ENCODE results near the gene AIMP1. TPM values are rescaled to one million over a fixed set of nuclear protein-coding genes. Genes with fewer than 3 reads are reported as not detected.

The AIMP1 gene
- total RNA-seq, 1 experiment from 2014 or later = 52.5 TPM

DNA sequence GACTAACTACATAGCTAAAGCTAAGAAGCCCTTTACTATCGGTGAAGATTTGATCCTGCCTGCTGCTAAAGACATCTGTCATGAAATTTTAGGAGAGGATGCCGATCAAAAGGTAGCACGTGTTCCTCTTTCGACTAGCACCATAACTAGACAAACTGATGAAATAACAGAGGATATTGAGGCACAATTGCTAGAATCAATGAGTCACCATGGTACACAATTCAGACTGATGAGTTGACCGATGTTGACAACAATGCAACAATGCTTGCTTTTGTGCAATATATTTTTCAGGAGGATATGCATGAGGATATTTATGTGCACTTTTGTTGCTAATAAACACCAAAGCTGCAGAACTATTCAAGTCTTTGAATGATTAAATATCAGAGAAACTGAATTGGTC is 24.7 kb upstream of the AIMP1 start:
- no peak overlapping the region for H3K27ac Mint-ChIP-seq
- ChIA-PET POLR2A (no interaction called here), CTCF (no interaction called here)
- no peaks in the 10 kb centered on the region for H3K27me3 Mint-ChIP-seq (ENCODE audit: low read depth)
- peaks cover 15% of the 10 kb centered on the region for H3K36me3 Mint-ChIP-seq
- DNase-seq (ENCODE audit: low spot score) = no peak
- peaks cover 14% of the 10 kb centered on the region for H3K4me1 Mint-ChIP-seq
- TF ChIP-seq CREB1 (CRISPR knock-in tag; IDR thresholded peaks at IDR 0.05) = no peak
- peak; percentile 67 for TF ChIP-seq GABPB1 (CRISPR knock-in tag; IDR thresholded peaks at IDR 0.05)
- no peak overlapping the region for H3K4me3 Mint-ChIP-seq
- no peak for ATAC-seq
- no peaks in the 10 kb centered on the region for H3K9me3 Mint-ChIP-seq

DNA sequence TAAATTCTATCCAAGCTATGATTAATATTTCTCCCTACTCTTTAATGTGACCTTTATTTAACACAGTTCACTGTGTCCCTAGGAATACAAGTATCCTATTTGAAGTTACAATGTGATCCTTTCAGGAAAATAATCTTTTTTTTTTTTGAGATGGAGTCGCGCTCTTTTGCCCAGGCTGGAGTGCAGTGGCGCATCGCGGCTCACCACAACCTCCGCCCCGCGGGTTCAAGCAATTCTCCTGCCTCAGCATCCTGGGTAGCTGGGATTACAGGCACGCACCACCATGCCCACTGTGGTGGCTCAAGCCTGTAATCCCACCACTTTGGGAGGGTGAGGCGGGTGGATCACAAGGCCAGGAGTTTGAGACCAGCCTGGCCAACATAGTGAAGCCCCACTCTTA is 22.3 kb upstream of the AIMP1 start:
- ChIA-PET CTCF (no interaction called here), POLR2A (interaction anchor here (0.7 kb wide), 1 partner anchor 599 kb away, joined by 3 read pairs; no protein-coding TSS in a partner anchor)
- ATAC-seq (no peak), DNase-seq (ENCODE audit: low spot score) (no peak)
- no peak overlapping the region for H3K27ac Mint-ChIP-seq
- peaks cover 17% of the 10 kb centered on the region for H3K4me1 Mint-ChIP-seq
- H3K36me3 Mint-ChIP-seq = peaks cover 13% of the 10 kb centered on the region
- no peak overlapping the region for H3K4me3 Mint-ChIP-seq
- H3K9me3 Mint-ChIP-seq = no peaks in the 10 kb centered on the region
- TF ChIP-seq TP53 (CRISPR knock-in tag; IDR thresholded peaks at IDR 0.05) = no peak
- TF ChIP-seq, protein P1, sequence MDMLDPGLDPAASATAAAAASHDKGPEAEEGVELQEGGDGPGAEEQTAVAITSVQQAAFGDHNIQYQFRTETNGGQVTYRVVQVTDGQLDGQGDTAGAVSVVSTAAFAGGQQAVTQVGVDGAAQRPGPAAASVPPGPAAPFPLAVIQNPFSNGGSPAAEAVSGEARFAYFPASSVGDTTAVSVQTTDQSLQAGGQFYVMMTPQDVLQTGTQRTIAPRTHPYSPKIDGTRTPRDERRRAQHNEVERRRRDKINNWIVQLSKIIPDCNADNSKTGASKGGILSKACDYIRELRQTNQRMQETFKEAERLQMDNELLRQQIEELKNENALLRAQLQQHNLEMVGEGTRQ (CRISPR knock-in tag; IDR thresholded peaks at IDR 0.05) = no peak
- no peak for TF ChIP-seq SMAD4 (CRISPR knock-in tag; IDR thresholded peaks at IDR 0.05)
- no peak for TF ChIP-seq ZNF671 (CRISPR knock-in tag; IDR thresholded peaks at IDR 0.05)
- TF ChIP-seq NFATC4 (CRISPR knock-in tag; IDR thresholded peaks at IDR 0.05) = no peak
- H3K27me3 Mint-ChIP-seq (ENCODE audit: low read depth) = no peaks in the 10 kb centered on the region

DNA sequence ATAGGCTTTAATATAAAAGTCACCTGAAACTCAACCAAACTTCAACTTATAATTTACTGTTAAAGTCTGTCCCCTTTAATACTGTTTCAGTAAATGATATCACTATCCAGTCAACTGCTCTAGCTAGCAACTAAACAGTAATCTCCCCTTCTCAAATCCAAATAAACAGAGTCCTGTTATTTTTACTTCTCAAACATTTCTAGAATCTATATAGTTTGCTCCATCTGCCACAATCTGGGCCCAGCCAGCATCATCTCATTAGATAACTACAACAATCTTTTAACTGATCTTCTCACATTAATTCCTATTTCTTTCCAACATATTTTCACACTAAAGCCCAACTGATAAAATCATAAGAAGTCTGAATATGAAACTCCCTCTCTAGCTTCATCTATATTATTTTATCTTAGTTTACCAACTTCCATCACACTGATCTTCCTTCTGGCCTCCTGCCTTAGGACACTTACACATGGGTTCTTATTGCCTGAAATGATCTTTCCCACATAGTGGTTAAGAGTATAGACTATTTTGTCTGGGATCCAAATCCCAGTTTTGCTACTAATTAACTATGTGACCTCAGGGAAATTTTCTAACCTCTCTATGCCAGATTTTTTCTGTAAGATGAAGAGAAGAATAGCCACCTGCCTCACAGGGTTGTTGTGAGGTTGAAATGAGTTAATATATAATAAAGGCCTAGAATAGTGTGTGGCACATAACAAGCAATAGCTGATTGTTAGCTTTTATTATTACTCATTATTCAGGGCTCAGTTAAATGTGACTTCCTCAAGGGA is 18.9 kb upstream of the AIMP1 start:
- no peak overlapping the region for H3K4me3 Mint-ChIP-seq
- no peaks in the 10 kb centered on the region for H3K27me3 Mint-ChIP-seq (ENCODE audit: low read depth)
- H3K36me3 Mint-ChIP-seq = peaks cover 20% of the 10 kb centered on the region
- peaks cover 28% of the 10 kb centered on the region for H3K4me1 Mint-ChIP-seq
- peaks cover 6% of the 10 kb centered on the region for H3K9me3 Mint-ChIP-seq
- peak overlapping the region; percentile 16 for H3K27ac Mint-ChIP-seq
- ChIA-PET POLR2A (no interaction called here), CTCF (interaction anchor here (1.1 kb wide), 1 partner anchor 31 kb away, joined by 3 read pairs; no protein-coding TSS in a partner anchor)
- ATAC-seq (no peak), DNase-seq (ENCODE audit: low spot score) (no peak)
- TF ChIP-seq, protein P2, sequence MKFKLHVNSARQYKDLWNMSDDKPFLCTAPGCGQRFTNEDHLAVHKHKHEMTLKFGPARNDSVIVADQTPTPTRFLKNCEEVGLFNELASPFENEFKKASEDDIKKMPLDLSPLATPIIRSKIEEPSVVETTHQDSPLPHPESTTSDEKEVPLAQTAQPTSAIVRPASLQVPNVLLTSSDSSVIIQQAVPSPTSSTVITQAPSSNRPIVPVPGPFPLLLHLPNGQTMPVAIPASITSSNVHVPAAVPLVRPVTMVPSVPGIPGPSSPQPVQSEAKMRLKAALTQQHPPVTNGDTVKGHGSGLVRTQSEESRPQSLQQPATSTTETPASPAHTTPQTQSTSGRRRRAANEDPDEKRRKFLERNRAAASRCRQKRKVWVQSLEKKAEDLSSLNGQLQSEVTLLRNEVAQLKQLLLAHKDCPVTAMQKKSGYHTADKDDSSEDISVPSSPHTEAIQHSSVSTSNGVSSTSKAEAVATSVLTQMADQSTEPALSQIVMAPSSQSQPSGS (CRISPR knock-in tag; IDR thresholded peaks at IDR 0.05; ENCODE audit: borderline replicate concordance, low read depth) = no peak
- TF ChIP-seq, protein P3, sequence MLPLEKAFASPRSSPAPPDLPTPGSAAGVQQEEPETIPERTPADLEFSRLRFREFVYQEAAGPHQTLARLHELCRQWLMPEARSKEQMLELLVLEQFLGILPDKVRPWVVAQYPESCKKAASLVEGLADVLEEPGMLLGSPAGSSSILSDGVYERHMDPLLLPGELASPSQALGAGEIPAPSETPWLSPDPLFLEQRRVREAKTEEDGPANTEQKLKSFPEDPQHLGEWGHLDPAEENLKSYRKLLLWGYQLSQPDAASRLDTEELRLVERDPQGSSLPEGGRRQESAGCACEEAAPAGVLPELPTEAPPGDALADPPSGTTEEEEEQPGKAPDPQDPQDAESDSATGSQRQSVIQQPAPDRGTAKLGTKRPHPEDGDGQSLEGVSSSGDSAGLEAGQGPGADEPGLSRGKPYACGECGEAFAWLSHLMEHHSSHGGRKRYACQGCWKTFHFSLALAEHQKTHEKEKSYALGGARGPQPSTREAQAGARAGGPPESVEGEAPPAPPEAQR (CRISPR knock-in tag; IDR thresholded peaks at IDR 0.05) = no peak
- TF ChIP-seq ZNF138 (CRISPR knock-in tag; conservative IDR thresholded peaks at IDR 0.05) (no peak), GRHL2 (CRISPR knock-in tag; IDR thresholded peaks at IDR 0.05; ENCODE audit: insufficient replicate concordance, severe bottlenecking) (no peak), CREB1 (CRISPR knock-in tag; IDR thresholded peaks at IDR 0.05) (no peak), ZNF263 (CRISPR knock-in tag; IDR thresholded peaks at IDR 0.05; ENCODE audit: low read depth) (no peak), ATF1 (CRISPR knock-in tag; IDR thresholded peaks at IDR 0.05) (no peak), OVOL2 (CRISPR knock-in tag; IDR thresholded peaks at IDR 0.05; ENCODE audit: borderline replicate concordance) (no peak), NFATC4 (CRISPR knock-in tag; IDR thresholded peaks at IDR 0.05) (no peak)
- TF ChIP-seq, protein P4, sequence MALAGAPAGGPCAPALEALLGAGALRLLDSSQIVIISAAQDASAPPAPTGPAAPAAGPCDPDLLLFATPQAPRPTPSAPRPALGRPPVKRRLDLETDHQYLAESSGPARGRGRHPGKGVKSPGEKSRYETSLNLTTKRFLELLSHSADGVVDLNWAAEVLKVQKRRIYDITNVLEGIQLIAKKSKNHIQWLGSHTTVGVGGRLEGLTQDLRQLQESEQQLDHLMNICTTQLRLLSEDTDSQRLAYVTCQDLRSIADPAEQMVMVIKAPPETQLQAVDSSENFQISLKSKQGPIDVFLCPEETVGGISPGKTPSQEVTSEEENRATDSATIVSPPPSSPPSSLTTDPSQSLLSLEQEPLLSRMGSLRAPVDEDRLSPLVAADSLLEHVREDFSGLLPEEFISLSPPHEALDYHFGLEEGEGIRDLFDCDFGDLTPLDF (CRISPR knock-in tag; IDR thresholded peaks at IDR 0.05) = no peak
- TF ChIP-seq, protein P5, sequence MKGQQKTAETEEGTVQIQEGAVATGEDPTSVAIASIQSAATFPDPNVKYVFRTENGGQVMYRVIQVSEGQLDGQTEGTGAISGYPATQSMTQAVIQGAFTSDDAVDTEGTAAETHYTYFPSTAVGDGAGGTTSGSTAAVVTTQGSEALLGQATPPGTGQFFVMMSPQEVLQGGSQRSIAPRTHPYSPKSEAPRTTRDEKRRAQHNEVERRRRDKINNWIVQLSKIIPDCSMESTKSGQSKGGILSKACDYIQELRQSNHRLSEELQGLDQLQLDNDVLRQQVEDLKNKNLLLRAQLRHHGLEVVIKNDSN (CRISPR knock-in tag; IDR thresholded peaks at IDR 0.05) = no peak
- TF ChIP-seq, protein P6, sequence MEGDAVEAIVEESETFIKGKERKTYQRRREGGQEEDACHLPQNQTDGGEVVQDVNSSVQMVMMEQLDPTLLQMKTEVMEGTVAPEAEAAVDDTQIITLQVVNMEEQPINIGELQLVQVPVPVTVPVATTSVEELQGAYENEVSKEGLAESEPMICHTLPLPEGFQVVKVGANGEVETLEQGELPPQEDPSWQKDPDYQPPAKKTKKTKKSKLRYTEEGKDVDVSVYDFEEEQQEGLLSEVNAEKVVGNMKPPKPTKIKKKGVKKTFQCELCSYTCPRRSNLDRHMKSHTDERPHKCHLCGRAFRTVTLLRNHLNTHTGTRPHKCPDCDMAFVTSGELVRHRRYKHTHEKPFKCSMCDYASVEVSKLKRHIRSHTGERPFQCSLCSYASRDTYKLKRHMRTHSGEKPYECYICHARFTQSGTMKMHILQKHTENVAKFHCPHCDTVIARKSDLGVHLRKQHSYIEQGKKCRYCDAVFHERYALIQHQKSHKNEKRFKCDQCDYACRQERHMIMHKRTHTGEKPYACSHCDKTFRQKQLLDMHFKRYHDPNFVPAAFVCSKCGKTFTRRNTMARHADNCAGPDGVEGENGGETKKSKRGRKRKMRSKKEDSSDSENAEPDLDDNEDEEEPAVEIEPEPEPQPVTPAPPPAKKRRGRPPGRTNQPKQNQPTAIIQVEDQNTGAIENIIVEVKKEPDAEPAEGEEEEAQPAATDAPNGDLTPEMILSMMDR (IDR thresholded peaks at IDR 0.05) = no peak
- TF ChIP-seq, protein P7, sequence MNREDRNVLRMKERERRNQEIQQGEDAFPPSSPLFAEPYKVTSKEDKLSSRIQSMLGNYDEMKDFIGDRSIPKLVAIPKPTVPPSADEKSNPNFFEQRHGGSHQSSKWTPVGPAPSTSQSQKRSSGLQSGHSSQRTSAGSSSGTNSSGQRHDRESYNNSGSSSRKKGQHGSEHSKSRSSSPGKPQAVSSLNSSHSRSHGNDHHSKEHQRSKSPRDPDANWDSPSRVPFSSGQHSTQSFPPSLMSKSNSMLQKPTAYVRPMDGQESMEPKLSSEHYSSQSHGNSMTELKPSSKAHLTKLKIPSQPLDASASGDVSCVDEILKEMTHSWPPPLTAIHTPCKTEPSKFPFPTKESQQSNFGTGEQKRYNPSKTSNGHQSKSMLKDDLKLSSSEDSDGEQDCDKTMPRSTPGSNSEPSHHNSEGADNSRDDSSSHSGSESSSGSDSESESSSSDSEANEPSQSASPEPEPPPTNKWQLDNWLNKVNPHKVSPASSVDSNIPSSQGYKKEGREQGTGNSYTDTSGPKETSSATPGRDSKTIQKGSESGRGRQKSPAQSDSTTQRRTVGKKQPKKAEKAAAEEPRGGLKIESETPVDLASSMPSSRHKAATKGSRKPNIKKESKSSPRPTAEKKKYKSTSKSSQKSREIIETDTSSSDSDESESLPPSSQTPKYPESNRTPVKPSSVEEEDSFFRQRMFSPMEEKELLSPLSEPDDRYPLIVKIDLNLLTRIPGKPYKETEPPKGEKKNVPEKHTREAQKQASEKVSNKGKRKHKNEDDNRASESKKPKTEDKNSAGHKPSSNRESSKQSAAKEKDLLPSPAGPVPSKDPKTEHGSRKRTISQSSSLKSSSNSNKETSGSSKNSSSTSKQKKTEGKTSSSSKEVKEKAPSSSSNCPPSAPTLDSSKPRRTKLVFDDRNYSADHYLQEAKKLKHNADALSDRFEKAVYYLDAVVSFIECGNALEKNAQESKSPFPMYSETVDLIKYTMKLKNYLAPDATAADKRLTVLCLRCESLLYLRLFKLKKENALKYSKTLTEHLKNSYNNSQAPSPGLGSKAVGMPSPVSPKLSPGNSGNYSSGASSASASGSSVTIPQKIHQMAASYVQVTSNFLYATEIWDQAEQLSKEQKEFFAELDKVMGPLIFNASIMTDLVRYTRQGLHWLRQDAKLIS (CRISPR knock-in tag; IDR thresholded peaks at IDR 0.05; ENCODE audit: borderline replicate concordance) = no peak
